A673 (cell line): ENCODE results near the gene TRPM1. TPM values are rescaled to one million over a fixed set of nuclear protein-coding genes. Genes with fewer than 3 reads are reported as not detected.

Experiments
- BruUV-seq: library from RNA; stranded (reverse); fragments of 400-500 nt; replicated peaks from 2 replicates; lab custom pipeline; 2021; lab: Mats Ljungman, UMichigan
- CTCF ChIA-PET: fragments of 300-600 bp; sonication (Branson Sonifier 250); formaldehyde crosslinking; loops from one replicate; lab custom pipeline; 2022; ENCODE audit warnings: antibody characterized with exemption; lab: Charles Lee
- POLR2A ChIA-PET: fragments of 300-600 bp; sonication (Branson Sonifier 250); formaldehyde crosslinking; loops from one replicate; lab custom pipeline; 2022; ENCODE audit warnings: antibody characterized with exemption; ENCODE audit not compliant: low non-redundant PET; lab: Charles Lee
- DNase-seq: peaks from one replicate; pipeline ENCODE4 v3.0.0-alpha.2; 2015; ENCODE audit warnings: low spot score
- H3K27ac ChIP-seq: fragments of 200-600 bp; sonication (generic); 2 replicates; pipeline ENCODE4 v1.5.1; 2016; ENCODE audit warnings: mixed run types, low read depth, mild to moderate bottlenecking, mixed read lengths, antibody characterized with exemption, low read length; ENCODE audit not compliant: poor library complexity, severe bottlenecking
- H3K27me3 ChIP-seq: fragments of 200-600 bp; sonication (generic); replicated peaks from 2 replicates; pipeline ENCODE4 v1.6.1; 2017; ENCODE audit warnings: mixed run types, low read depth, mild to moderate bottlenecking, mixed read lengths, antibody characterized with exemption, low read length; ENCODE audit not compliant: insufficient read depth, poor library complexity
- H3K36me3 ChIP-seq: fragments of 200-600 bp; sonication (generic); 2 replicates; pipeline ENCODE4 v1.6.1; 2016; ENCODE audit warnings: mixed run types, mild to moderate bottlenecking, mixed read lengths, antibody characterized with exemption, low read length; ENCODE audit not compliant: insufficient read depth, poor library complexity, severe bottlenecking
- H3K4me1 ChIP-seq: fragments of 200-600 bp; sonication (generic); 2 replicates; pipeline ENCODE4 v1.6.1; 2017; ENCODE audit warnings: mixed run types, mild to moderate bottlenecking, mixed read lengths, antibody characterized with exemption, low read length; ENCODE audit not compliant: insufficient read depth, poor library complexity, severe bottlenecking
- H3K4me3 ChIP-seq: fragments of 200-600 bp; sonication (generic); 2 replicates; pipeline ENCODE4 v1.5.1; 2016; ENCODE audit warnings: low read depth, mixed run types, mild to moderate bottlenecking, mixed read lengths, low read length; ENCODE audit not compliant: poor library complexity, severe bottlenecking
- H3K9me3 ChIP-seq: fragments of 200-600 bp; sonication (generic); 2 replicates; pipeline ENCODE4 v1.6.1; 2016; ENCODE audit warnings: mixed run types, low read depth, mild to moderate bottlenecking, mixed read lengths, antibody characterized with exemption, low read length; ENCODE audit not compliant: poor library complexity, severe bottlenecking
- EZH2 ChIP-seq: fragments of 200-600 bp; sonication (generic); IDR thresholded peaks from 2 replicates; pipeline ENCODE4 v1.6.1; 2017; ENCODE audit warnings: borderline replicate concordance, low read depth, mild to moderate bottlenecking, mixed read lengths, antibody characterized with exemption, low read length; ENCODE audit not compliant: poor library complexity, severe bottlenecking
- intact Hi-C: fragments of 100-400 bp; cut with micrococcal nuclease; formaldehyde crosslinking; loops from one replicate; pipeline ENCODE4 v1.10.0; 2022; ENCODE audit not compliant: unreplicated experiment
- microRNA-seq: library from miRNA; unstranded; fragments of <30 nt; microRNA quantifications from one replicate; pipeline ENCODE4 v1.2.0, GENCODE V29; 2021
- total RNA-seq: library from RNA; stranded (reverse); gene quantifications from 2 replicates; pipeline ENCODE4 v1.2.3, GENCODE V29; 2021
- TF ChIP-seq, protein P1 (sequence below): fragments of 300-800, 200-600 bp; sonication (generic); conservative IDR thresholded peaks from 2 replicates; pipeline ENCODE4 v1.5.1; 2017; ENCODE audit warnings: low read depth, mild to moderate bottlenecking, antibody characterized with exemption, low read length, moderate library complexity, mixed read lengths

TRPM1 gene
- total RNA-seq, 1 experiment from 2014 or later, result not detected

DNA sequence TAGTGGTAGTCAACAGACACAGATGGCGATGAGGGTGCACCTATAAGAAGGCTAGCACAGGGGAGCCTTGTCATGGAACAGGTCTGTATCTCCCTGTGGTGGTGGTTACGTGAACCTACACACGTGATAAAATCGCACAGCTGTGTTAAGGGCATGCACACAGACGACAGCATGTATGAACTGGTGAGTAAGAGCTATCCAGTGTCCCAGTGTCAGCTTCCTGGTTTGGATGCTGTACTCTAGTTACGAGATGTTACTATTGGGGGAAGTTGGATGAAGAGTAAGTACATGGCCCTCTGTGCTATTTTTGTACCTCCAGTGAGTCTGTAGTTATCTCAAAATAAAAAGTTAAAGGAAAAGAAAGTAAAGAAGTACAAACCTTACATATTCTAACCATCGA, 148.3 kb downstream of the TRPM1 start:
- H3K4me3 ChIP-seq, result no peak overlapping the region
- peaks cover 10% of the 10 kb centered on the region for H3K4me1 ChIP-seq
- TF ChIP-seq, protein P1, sequence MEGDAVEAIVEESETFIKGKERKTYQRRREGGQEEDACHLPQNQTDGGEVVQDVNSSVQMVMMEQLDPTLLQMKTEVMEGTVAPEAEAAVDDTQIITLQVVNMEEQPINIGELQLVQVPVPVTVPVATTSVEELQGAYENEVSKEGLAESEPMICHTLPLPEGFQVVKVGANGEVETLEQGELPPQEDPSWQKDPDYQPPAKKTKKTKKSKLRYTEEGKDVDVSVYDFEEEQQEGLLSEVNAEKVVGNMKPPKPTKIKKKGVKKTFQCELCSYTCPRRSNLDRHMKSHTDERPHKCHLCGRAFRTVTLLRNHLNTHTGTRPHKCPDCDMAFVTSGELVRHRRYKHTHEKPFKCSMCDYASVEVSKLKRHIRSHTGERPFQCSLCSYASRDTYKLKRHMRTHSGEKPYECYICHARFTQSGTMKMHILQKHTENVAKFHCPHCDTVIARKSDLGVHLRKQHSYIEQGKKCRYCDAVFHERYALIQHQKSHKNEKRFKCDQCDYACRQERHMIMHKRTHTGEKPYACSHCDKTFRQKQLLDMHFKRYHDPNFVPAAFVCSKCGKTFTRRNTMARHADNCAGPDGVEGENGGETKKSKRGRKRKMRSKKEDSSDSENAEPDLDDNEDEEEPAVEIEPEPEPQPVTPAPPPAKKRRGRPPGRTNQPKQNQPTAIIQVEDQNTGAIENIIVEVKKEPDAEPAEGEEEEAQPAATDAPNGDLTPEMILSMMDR, result no peak
- TF ChIP-seq EZH2, result no peak
- intact Hi-C loops, result no loop called here
- no peak for DNase-seq
- H3K27ac ChIP-seq, result no peak overlapping the region
- ChIA-PET CTCF (no interaction called here), POLR2A (no interaction called here)
- H3K27me3 ChIP-seq, result no peaks in the 10 kb centered on the region
- H3K36me3 ChIP-seq, result peaks cover 27% of the 10 kb centered on the region
- no peaks in the 10 kb centered on the region for H3K9me3 ChIP-seq
- BruUV-seq, result no TSS peak

Small RNAs within 50 kb of the gene (microRNA-seq; reads per million reads assigned to microRNA genes)
- gene MIR211, result not detected

Other genes starting within 250 kb of the TRPM1 start
- 33.1 and 36.2 TPM in 2 replicates for gene FAN1, start 197.8 kb downstream of the TRPM1 start, total RNA-seq
- gene MTMR10, start 110.1 kb downstream of the TRPM1 start, total RNA-seq, result 15.8 and 16.0 TPM in 2 replicates
- 22.1 and 23.5 TPM in 2 replicates for gene KLF13, start 225.1 kb upstream of the TRPM1 start, total RNA-seq